ENCODE measurements around the gene HOXD11.

DNA sequence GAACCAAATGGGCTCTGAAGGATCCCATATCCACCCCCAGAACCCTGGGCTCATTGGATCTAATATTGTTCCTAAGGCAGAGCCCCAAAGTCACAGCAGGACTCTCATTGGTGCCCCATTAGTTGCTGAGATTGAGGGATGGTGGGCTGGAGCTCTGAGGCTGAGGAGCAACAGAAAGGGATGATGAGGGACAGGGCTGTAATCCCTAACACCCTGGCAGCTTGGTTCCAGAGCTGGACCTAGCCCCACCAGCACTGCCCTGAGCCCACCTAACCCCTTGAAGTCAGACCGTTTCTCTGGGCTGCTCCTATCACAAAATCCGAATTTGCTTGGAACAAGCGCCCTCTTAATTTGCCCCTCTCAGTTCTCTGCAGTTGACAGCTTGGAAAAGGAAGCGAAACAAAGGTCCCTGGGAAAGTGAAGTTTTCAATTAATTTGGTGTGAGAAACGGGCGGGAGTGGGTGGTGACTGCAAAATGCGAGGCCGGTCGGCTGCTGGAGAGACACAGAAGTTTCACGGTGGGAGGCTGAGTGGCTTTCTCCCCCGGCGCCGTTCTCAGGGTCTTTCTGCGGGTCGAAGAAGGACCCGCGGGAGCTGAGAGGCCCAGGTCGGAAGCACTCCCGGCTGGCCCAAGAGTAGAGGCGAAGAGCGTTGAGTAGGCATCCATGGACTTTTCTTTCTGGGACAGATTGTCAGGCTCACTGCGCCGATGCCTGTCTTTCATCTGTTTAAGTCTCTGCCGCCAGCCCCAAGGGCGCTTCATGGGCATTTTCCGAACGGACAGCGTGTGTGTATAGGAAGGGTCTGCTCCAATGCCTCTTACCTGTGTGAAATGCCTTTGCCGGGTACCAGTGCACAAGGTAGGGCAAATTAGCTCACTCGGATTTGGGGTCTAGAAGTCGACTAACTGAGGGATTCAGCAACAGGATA is 15.5 kb upstream of the HOXD11 start:
- TF ChIP-seq CHD1 (IDR thresholded peaks at IDR 0.05; ENCODE audit: low read depth, low read length) (no peak), RFX5 (IDR thresholded peaks at IDR 0.05; ENCODE audit: low read depth, low read length) (no peak), FOS (IDR thresholded peaks at IDR 0.05; ENCODE audit: low read depth, low read length) (no peak), POLR2A (IDR thresholded peaks at IDR 0.05; ENCODE audit: low read depth, low read length) (no peak), CEBPB (IDR thresholded peaks at IDR 0.05; ENCODE audit: low read depth, low read length) (no peak), BHLHE40 (IDR thresholded peaks at IDR 0.05; ENCODE audit: low read depth, low read length) (no peak), RAD21 (IDR thresholded peaks at IDR 0.05; ENCODE audit: low read length) (no peak), MXI1 (IDR thresholded peaks at IDR 0.05; ENCODE audit: borderline replicate concordance, low read depth, low read length) (no peak), RCOR1 (IDR thresholded peaks at IDR 0.05; ENCODE audit: insufficient replicate concordance, low read length) (no peak)
- TF ChIP-seq, protein P1, sequence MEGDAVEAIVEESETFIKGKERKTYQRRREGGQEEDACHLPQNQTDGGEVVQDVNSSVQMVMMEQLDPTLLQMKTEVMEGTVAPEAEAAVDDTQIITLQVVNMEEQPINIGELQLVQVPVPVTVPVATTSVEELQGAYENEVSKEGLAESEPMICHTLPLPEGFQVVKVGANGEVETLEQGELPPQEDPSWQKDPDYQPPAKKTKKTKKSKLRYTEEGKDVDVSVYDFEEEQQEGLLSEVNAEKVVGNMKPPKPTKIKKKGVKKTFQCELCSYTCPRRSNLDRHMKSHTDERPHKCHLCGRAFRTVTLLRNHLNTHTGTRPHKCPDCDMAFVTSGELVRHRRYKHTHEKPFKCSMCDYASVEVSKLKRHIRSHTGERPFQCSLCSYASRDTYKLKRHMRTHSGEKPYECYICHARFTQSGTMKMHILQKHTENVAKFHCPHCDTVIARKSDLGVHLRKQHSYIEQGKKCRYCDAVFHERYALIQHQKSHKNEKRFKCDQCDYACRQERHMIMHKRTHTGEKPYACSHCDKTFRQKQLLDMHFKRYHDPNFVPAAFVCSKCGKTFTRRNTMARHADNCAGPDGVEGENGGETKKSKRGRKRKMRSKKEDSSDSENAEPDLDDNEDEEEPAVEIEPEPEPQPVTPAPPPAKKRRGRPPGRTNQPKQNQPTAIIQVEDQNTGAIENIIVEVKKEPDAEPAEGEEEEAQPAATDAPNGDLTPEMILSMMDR (conservative IDR thresholded peaks at IDR 0.05; ENCODE audit: low read depth, low read length) = no peak
- TF ChIP-seq, protein P2, sequence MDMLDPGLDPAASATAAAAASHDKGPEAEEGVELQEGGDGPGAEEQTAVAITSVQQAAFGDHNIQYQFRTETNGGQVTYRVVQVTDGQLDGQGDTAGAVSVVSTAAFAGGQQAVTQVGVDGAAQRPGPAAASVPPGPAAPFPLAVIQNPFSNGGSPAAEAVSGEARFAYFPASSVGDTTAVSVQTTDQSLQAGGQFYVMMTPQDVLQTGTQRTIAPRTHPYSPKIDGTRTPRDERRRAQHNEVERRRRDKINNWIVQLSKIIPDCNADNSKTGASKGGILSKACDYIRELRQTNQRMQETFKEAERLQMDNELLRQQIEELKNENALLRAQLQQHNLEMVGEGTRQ (IDR thresholded peaks at IDR 0.05; ENCODE audit: low read depth, low read length) = no peak
- TF ChIP-seq, protein P3, sequence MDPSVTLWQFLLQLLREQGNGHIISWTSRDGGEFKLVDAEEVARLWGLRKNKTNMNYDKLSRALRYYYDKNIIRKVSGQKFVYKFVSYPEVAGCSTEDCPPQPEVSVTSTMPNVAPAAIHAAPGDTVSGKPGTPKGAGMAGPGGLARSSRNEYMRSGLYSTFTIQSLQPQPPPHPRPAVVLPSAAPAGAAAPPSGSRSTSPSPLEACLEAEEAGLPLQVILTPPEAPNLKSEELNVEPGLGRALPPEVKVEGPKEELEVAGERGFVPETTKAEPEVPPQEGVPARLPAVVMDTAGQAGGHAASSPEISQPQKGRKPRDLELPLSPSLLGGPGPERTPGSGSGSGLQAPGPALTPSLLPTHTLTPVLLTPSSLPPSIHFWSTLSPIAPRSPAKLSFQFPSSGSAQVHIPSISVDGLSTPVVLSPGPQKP (IDR thresholded peaks at IDR 0.05; ENCODE audit: borderline replicate concordance, low read depth, low read length) = no peak
